SJCRH30 (cell line): ENCODE results near the gene CENATAC. TPM values are rescaled to one million over a fixed set of nuclear protein-coding genes. Genes with fewer than 3 reads are reported as not detected.
"Not testable (repeated sequence)": the region's sequence is repeated elsewhere in the genome, so short reads cannot be mapped to it uniquely, and the experiment has no call there.

ENCODE experiments used
- DNase-seq, 2 experiments: peaks; one replicate each; pipeline ENCODE4 v3.0.0-alpha.2; 2015 to 2020
- H3K27ac ChIP-seq: fragments of 250-450 bp; sonication (Bioruptor Pico); 2 replicates; pipeline ENCODE4 v1.5.1; 2020; ENCODE audit warnings: mild to moderate bottlenecking, moderate library complexity
- H3K27me3 ChIP-seq: fragments of 250-450 bp; sonication (Bioruptor Pico); 2 replicates; pipeline ENCODE4 v1.5.1; 2020; ENCODE audit warnings: mild to moderate bottlenecking, moderate library complexity
- H3K36me3 ChIP-seq: fragments of 250-450 bp; sonication (Bioruptor Pico); 2 replicates; pipeline ENCODE4 v1.5.1; 2020; ENCODE audit warnings: mild to moderate bottlenecking, moderate library complexity
- H3K4me1 ChIP-seq: fragments of 250-450 bp; sonication (Bioruptor Pico); 2 replicates; pipeline ENCODE4 v1.5.1; 2020; ENCODE audit warnings: mild to moderate bottlenecking, moderate library complexity
- H3K4me3 ChIP-seq: fragments of 250-450 bp; sonication (Bioruptor Pico); 2 replicates; pipeline ENCODE4 v1.5.1; 2020; ENCODE audit warnings: mild to moderate bottlenecking, moderate library complexity
- H3K9me3 ChIP-seq: fragments of 250-450 bp; sonication (Bioruptor Pico); replicated peaks from 2 replicates; pipeline ENCODE4 v1.5.1; 2020; ENCODE audit warnings: mild to moderate bottlenecking, moderate library complexity
- total RNA-seq: library from RNA; depleted of rRNA; stranded (reverse); fragments of >200 nt; shearing (Covaris generic); gene quantifications from 2 replicates; pipeline ENCODE4 v1.2.3, GENCODE V29; 2014

The CENATAC gene
- total RNA-seq, 1 experiment from 2014 or later = 17.5 TPM

- H3K27me3 ChIP-seq = no peaks in the 10 kb centered on the region
- no peaks in the 10 kb centered on the region for H3K9me3 ChIP-seq
- 0 out of 2 replicates have a peak, but pooled peaks cover 5% of the 10 kb centered on the region for H3K4me1 ChIP-seq
- no peaks in the 10 kb centered on the region for H3K36me3 ChIP-seq
- H3K4me3 ChIP-seq = no peak overlapping the region
- DNase-seq = no peak
- no peak overlapping the region for H3K27ac ChIP-seq
Measured at GRCh38 chr11:119027561-119028345, 29.8 kb downstream of the CENATAC start.

- H3K4me3 ChIP-seq = no peak overlapping the region
- no peaks in the 10 kb centered on the region for H3K9me3 ChIP-seq
- no peaks in the 10 kb centered on the region for H3K27me3 ChIP-seq
- H3K36me3 ChIP-seq = no peaks in the 10 kb centered on the region
- no peak overlapping the region for H3K27ac ChIP-seq
- H3K4me1 ChIP-seq = 0 out of 2 replicates have a peak, but pooled peaks cover 5% of the 10 kb centered on the region
- DNase-seq = no peak
Measured at GRCh38 chr11:119028346-119029068, 30.6 kb downstream of the CENATAC start.

GRCh38 chr11:119029069-119029339 is 31.1 kb downstream of the CENATAC start:
- Histone ChIP-seq H3K4me3 (no peak overlapping the region), H3K27ac (no peak overlapping the region), H3K9me3 (no peaks in the 10 kb centered on the region), H3K4me1 (0 out of 2 replicates have a peak, but pooled peaks cover 5% of the 10 kb centered on the region), H3K27me3 (no peaks in the 10 kb centered on the region), H3K36me3 (no peaks in the 10 kb centered on the region)
- no peak for DNase-seq

GRCh38 chr11:119029340-119030028 is 31.5 kb downstream of the CENATAC start:
- DNase-seq = no peak
- Histone ChIP-seq H3K36me3 (no peaks in the 10 kb centered on the region), H3K9me3 (no peaks in the 10 kb centered on the region), H3K4me1 (0 out of 2 replicates have a peak, but pooled peaks cover 5% of the 10 kb centered on the region), H3K27ac (no peak overlapping the region), H3K27me3 (no peaks in the 10 kb centered on the region), H3K4me3 (peak overlapping the region; percentile 64)

- no peak for DNase-seq
- Histone ChIP-seq H3K27ac (no peak overlapping the region), H3K36me3 (no peaks in the 10 kb centered on the region), H3K27me3 (no peaks in the 10 kb centered on the region), H3K4me3 (peak overlapping the region; percentile 64), H3K4me1 (0 out of 2 replicates have a peak, but pooled peaks cover 5% of the 10 kb centered on the region), H3K9me3 (no peaks in the 10 kb centered on the region)
Measured at GRCh38 chr11:119030029-119030328, 32.0 kb downstream of the CENATAC start.

- H3K4me3 ChIP-seq = peak within 1 kb of the TSS; percentile 64
- no peaks in the 10 kb centered on the region for H3K36me3 ChIP-seq
- 0 out of 2 replicates have a peak, but pooled peaks cover 5% of the 10 kb centered on the region for H3K4me1 ChIP-seq
- H3K27me3 ChIP-seq = no peaks in the 10 kb centered on the region
- H3K27ac ChIP-seq = no peak within 1 kb of the TSS
- peak; percentile 86 to 88 for DNase-seq
- H3K9me3 ChIP-seq = no peaks in the 10 kb centered on the region
Measured at GRCh38 chr11:119030329-119031047, 32.5 kb downstream of the CENATAC start, which contains the start of gene SLC37A4. Gene SLC37A4, minus strand, starts transcription at chr11:119030877.

- no peak overlapping the region for H3K27ac ChIP-seq
- H3K4me1 ChIP-seq = 0 out of 2 replicates have a peak, but pooled peaks cover 5% of the 10 kb centered on the region
- no peak for DNase-seq
- H3K4me3 ChIP-seq = no peak overlapping the region
- no peaks in the 10 kb centered on the region for H3K27me3 ChIP-seq
- no peaks in the 10 kb centered on the region for H3K9me3 ChIP-seq
- H3K36me3 ChIP-seq = no peaks in the 10 kb centered on the region
Measured at GRCh38 chr11:119031912-119032280, 34.0 kb downstream of the CENATAC start.

GRCh38 chr11:119033421-119033820 is 35.5 kb downstream of the CENATAC start:
- H3K27me3 ChIP-seq, H3K9me3 ChIP-seq, H3K4me1 ChIP-seq, DNase-seq, H3K4me3 ChIP-seq, H3K27ac ChIP-seq, H3K36me3 ChIP-seq: not testable (repeated sequence)

- no peaks in the 10 kb centered on the region for H3K36me3 ChIP-seq
- no peak overlapping the region for H3K27ac ChIP-seq
- no peaks in the 10 kb centered on the region for H3K27me3 ChIP-seq
- H3K9me3 ChIP-seq = no peaks in the 10 kb centered on the region
- H3K4me3 ChIP-seq = no peak overlapping the region
- H3K4me1 ChIP-seq = 0 out of 2 replicates have a peak, but pooled peaks cover 5% of the 10 kb centered on the region
- DNase-seq = no peak
Measured at GRCh38 chr11:119034813-119035212, 36.9 kb downstream of the CENATAC start.

GRCh38 chr11:119038884-119039283 is 40.9 kb downstream of the CENATAC start:
- Histone ChIP-seq H3K27ac (no peak overlapping the region), H3K4me3 (no peak overlapping the region), H3K9me3 (no peaks in the 10 kb centered on the region), H3K27me3 (no peaks in the 10 kb centered on the region), H3K36me3 (no peaks in the 10 kb centered on the region), H3K4me1 (no peaks in the 10 kb centered on the region)
- DNase-seq = no peak

GRCh38 chr11:119039471-119039870 is 41.5 kb downstream of the CENATAC start:
- not testable (repeated sequence) for DNase-seq, H3K9me3 ChIP-seq, H3K4me1 ChIP-seq, H3K27me3 ChIP-seq, H3K27ac ChIP-seq, H3K36me3 ChIP-seq, H3K4me3 ChIP-seq

- H3K9me3 ChIP-seq = no peaks in the 10 kb centered on the region
- no peak overlapping the region for H3K4me3 ChIP-seq
- DNase-seq = no peak
- no peaks in the 10 kb centered on the region for H3K27me3 ChIP-seq
- H3K27ac ChIP-seq = no peak overlapping the region
- H3K36me3 ChIP-seq = no peaks in the 10 kb centered on the region
- no peaks in the 10 kb centered on the region for H3K4me1 ChIP-seq
Measured at GRCh38 chr11:119041821-119042514, 44.0 kb downstream of the CENATAC start.

- H3K9me3 ChIP-seq = no peaks in the 10 kb centered on the region
- H3K36me3 ChIP-seq = no peaks in the 10 kb centered on the region
- DNase-seq = no peak
- no peaks in the 10 kb centered on the region for H3K4me1 ChIP-seq
- H3K27ac ChIP-seq = no peak overlapping the region
- H3K4me3 ChIP-seq = no peak overlapping the region
- H3K27me3 ChIP-seq = no peaks in the 10 kb centered on the region
Measured at GRCh38 chr11:119042927-119043326, 45.0 kb downstream of the CENATAC start.

GRCh38 chr11:119044708-119045107 is 46.8 kb downstream of the CENATAC start:
- no peak for DNase-seq
- Histone ChIP-seq H3K4me3 (no peak overlapping the region), H3K36me3 (no peaks in the 10 kb centered on the region; the same call in none of the 2 replicates), H3K27me3 (no peaks in the 10 kb centered on the region), H3K27ac (no peak overlapping the region), H3K9me3 (no peaks in the 10 kb centered on the region), H3K4me1 (no peaks in the 10 kb centered on the region)
